Endometrium (tissue), 2 donors: ENCODE results near the gene PSRC1.

Source experiments
- FAIRE-seq: peaks from 2 replicates; lab custom pipeline; 2012; peaks lifted over from hg19 to GRCh38; lab: Jason Lieb, UNC
- donor health status: control.
- donor health status: control.

PSRC1 gene

GRCh38 chr1:109247401-109248365 is 35.3 kb downstream of the PSRC1 start:
- FAIRE-seq, result no peak

- no peak for FAIRE-seq
These were observed 36.8 kb downstream of the PSRC1 start for GRCh38 chr1:109246141-109246551.

- no peak for FAIRE-seq
These were observed 38.9 kb downstream of the PSRC1 start for GRCh38 chr1:109243860-109244552.

GRCh38 chr1:109243221-109243620 is 39.7 kb downstream of the PSRC1 start:
- no peak for FAIRE-seq

GRCh38 chr1:109242387-109242786 is 40.6 kb downstream of the PSRC1 start:
- FAIRE-seq, result no peak

- FAIRE-seq, result no peak
These were observed 41.1 kb downstream of the PSRC1 start for GRCh38 chr1:109241841-109242345.

GRCh38 chr1:109241344-109241743 is 41.6 kb downstream of the PSRC1 start:
- FAIRE-seq, result no peak

GRCh38 chr1:109240158-109241152 is 42.5 kb downstream of the PSRC1 start:
- FAIRE-seq, result no peak

GRCh38 chr1:109239409-109240068 is 43.4 kb downstream of the PSRC1 start:
- FAIRE-seq, result no peak

GRCh38 chr1:109239047-109239408 is 43.9 kb downstream of the PSRC1 start:
- FAIRE-seq, result no peak

GRCh38 chr1:109238382-109238781 is 44.6 kb downstream of the PSRC1 start:
- FAIRE-seq, result no peak

GRCh38 chr1:109237512-109237911 is 45.4 kb downstream of the PSRC1 start:
- FAIRE-seq, result no peak

GRCh38 chr1:109235137-109235536 is 47.8 kb downstream of the PSRC1 start:
- FAIRE-seq, result no peak

GRCh38 chr1:109231066-109231465 is 51.9 kb downstream of the PSRC1 start:
- FAIRE-seq, result no peak
